Body of pancreas (tissue), 4 donors: Measurements from ENCODE around the gene UGT3A2. TPM values are rescaled to one million over a fixed set of nuclear protein-coding genes. Genes with fewer than 3 reads are reported as not detected.

Source experiments
- ATAC-seq: fragments of 150-250 bp; one replicate; pipeline ENCODE4 v1.9.1; 2016
- DNase-seq, 4 donors: peaks; one replicate each; pipeline ENCODE4 v3.0.0-alpha.2; 2019
- H3K27ac ChIP-seq, 4 donors: fragments of 200-600 bp; sonication (generic); 1 replicate in 3 of 4; 2 replicates in 1 of 4; pipeline versions ENCODE4 v1.5.1 to v1.6.1; 2016 to 2019; ENCODE audit warnings: mild to moderate bottlenecking in 1 of 4, mixed read lengths in 1 of 4, moderate library complexity in 1 of 4
- H3K27me3 ChIP-seq, 2 donors: fragments of 200-600 bp; sonication (generic); one replicate each; pipeline ENCODE4 v1.6.0; 2016; ENCODE audit warnings: mild to moderate bottlenecking in 1 of 2
- H3K36me3 ChIP-seq, 2 donors: fragments of 200-600 bp; sonication (generic); replicated peaks in 1 of 2; 2 replicates each; pipeline ENCODE4 v1.5.1; 2016; ENCODE audit warnings: low read depth in 2 of 2; ENCODE audit not compliant: insufficient read depth in 1 of 2
- H3K4me1 ChIP-seq: fragments of 200-600 bp; sonication (generic); one replicate; pipeline ENCODE4 v1.6.0; 2016
- H3K4me3 ChIP-seq, 2 donors: fragments of 200-600 bp; sonication (generic); 1 replicate in 1 of 2; 2 replicates in 1 of 2; pipeline ENCODE4 v1.5.1; 2016 to 2019
- H3K9me3 ChIP-seq, 3 donors: fragments of 200-600 bp; sonication (generic); 1 replicate in 2 of 3; 2 replicates in 1 of 3; pipeline ENCODE4 v1.5.1; 2016
- POLR2A ChIP-seq, 3 donors: fragments of 450-650 bp; IDR thresholded peaks; one replicate each; pipeline ENCODE4 v1.6.1; 2016; ENCODE audit warnings: antibody characterized with exemption in 3 of 3, mild to moderate bottlenecking in 2 of 3
- WGBS, 2 donors: methylation state at CpG; one replicate each; pipeline ENCODE4 v1.1.5; 2017; 5-methylcytosine and 5-hydroxymethylcytosine counted together
- intact Hi-C: fragments of 100-400 bp; cut with DNase I; formaldehyde crosslinking; loops from one replicate; pipeline ENCODE4 v1.15.1; 2023
- total RNA-seq, 2 donors: library from RNA; depleted of rRNA; stranded (reverse); fragments of >200 nt; gene quantifications; one replicate each; pipeline ENCODE4 v1.1.0, GENCODE V29; 2016
- TF ChIP-seq, protein P1 (sequence below), 7 experiments: fragments of 450-650 bp in 4 of 7; fragments of 200-600 bp in 3 of 7; sonication (generic) in 3 of 7; IDR thresholded peaks; one replicate each; pipeline ENCODE4 v1.5.1; 2016 to 2019; ENCODE audit warnings: antibody characterized with exemption in 7 of 7

The UGT3A2 gene
- total RNA-seq, 2 donors from 2014 or later: not detected

DNA sequence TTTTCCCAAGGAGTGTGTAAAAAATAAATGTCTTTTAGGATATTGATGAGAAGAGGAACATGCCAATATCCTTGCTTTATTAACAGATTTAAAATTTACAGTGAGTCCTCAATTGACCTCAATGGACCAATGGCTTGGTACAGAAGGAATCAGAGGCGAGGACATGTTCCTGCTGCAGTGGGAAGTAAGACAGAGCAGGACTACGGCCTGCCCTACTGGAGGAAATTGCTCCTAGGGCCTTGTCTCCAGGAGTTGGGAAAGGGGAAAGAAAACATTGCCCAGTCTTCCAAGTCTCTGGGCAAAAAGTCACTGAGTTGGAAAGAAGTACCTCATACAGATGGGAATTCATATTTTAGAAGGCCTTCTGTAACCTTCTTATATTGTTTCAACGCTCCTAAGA is 33.1 kb upstream of the UGT3A2 start:
- no peaks in the 10 kb centered on the region for H3K36me3 ChIP-seq
- H3K4me3 ChIP-seq: no peak overlapping the region
- TF ChIP-seq POLR2A (IDR thresholded peaks at IDR 0.05): no peak
- TF ChIP-seq, protein P1, sequence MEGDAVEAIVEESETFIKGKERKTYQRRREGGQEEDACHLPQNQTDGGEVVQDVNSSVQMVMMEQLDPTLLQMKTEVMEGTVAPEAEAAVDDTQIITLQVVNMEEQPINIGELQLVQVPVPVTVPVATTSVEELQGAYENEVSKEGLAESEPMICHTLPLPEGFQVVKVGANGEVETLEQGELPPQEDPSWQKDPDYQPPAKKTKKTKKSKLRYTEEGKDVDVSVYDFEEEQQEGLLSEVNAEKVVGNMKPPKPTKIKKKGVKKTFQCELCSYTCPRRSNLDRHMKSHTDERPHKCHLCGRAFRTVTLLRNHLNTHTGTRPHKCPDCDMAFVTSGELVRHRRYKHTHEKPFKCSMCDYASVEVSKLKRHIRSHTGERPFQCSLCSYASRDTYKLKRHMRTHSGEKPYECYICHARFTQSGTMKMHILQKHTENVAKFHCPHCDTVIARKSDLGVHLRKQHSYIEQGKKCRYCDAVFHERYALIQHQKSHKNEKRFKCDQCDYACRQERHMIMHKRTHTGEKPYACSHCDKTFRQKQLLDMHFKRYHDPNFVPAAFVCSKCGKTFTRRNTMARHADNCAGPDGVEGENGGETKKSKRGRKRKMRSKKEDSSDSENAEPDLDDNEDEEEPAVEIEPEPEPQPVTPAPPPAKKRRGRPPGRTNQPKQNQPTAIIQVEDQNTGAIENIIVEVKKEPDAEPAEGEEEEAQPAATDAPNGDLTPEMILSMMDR (IDR thresholded peaks at IDR 0.05): no peak
- DNase-seq: no peak
- intact Hi-C loops: no loop called here
- WGBS, 2 donors: 93% methylated on average over 3 of the region's 3 CpGs
- no peaks in the 10 kb centered on the region for H3K9me3 ChIP-seq
- H3K27me3 ChIP-seq: no peaks in the 10 kb centered on the region
- ATAC-seq: no peak
- H3K4me1 ChIP-seq: no peaks in the 10 kb centered on the region
- no peak overlapping the region for H3K27ac ChIP-seq

- ATAC-seq (no peak), DNase-seq (no peak)
- H3K27ac ChIP-seq: no peak overlapping the region
- TF ChIP-seq POLR2A (IDR thresholded peaks at IDR 0.05): no peak
- TF ChIP-seq, protein P1 (IDR thresholded peaks at IDR 0.05): no peak
- no peaks in the 10 kb centered on the region for H3K27me3 ChIP-seq
- no peak overlapping the region for H3K4me3 ChIP-seq
- no peaks in the 10 kb centered on the region for H3K9me3 ChIP-seq
- intact Hi-C loops: no loop called here
- no peaks in the 10 kb centered on the region for H3K4me1 ChIP-seq
- H3K36me3 ChIP-seq: no peaks in the 10 kb centered on the region
Observed at GRCh38 chr5:36096486-36096885, 29.8 kb upstream of the UGT3A2 start.

DNA sequence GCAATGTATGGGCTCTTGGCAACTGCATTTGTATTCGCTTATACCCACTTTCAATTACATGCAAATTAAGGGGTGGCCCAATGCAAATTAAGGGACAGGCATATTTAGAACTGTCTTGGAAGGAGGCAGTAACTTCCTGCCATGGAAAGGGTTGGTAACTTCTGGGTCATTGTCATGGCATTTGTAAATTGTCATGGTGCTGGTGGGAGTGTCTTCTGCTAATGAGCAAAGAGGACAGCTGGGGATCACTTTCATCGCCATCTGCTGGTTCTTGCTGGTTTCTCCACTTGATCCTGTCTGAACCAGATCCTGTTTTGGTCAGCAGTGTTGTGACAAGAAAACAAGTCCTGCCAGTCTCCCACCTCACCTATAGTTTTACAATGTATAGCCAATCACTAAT is 23.3 kb upstream of the UGT3A2 start:
- no peaks in the 10 kb centered on the region for H3K4me1 ChIP-seq
- TF ChIP-seq, protein P1 (IDR thresholded peaks at IDR 0.05): peak in 1 of 7 experiments; percentile 12
- no peak for TF ChIP-seq POLR2A (IDR thresholded peaks at IDR 0.05)
- no peak for ATAC-seq
- H3K27ac ChIP-seq: no peak overlapping the region
- H3K4me3 ChIP-seq: no peak overlapping the region
- intact Hi-C loops: no loop called here
- 70 to 75% methylated on average over 2 of the region's 2 CpGs for WGBS, 2 donors
- no peaks in the 10 kb centered on the region for H3K9me3 ChIP-seq
- no peaks in the 10 kb centered on the region for H3K27me3 ChIP-seq
- DNase-seq: no peak
- no peaks in the 10 kb centered on the region for H3K36me3 ChIP-seq

DNA sequence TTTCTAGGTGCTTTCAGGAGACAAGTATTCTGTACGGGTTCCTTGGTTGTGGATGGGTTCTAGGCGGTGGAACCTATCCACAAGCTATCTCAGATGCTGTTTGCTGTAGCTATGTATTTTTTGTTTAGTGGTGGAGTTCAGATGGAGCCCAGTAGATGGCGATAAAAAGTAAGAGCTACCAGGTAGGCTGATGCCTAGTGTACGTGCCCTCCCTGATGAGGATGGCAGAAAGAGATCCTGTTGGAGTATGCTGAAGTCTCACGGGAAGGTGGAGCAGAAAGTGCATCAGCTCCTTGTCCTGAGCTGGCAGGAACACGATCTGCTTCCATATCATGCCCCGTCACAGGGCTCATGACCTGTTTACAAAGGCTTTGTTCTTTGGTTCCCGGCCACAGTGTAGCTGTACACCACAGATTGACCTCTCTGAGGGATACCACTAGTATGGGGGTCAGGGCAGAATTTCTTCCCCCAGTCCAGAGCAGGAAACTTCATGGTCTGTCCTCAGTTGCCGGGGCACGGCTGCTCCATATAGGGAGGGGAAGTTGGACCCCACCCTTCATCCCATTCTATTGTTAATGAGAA is 12.6 kb upstream of the UGT3A2 start:
- Histone ChIP-seq H3K4me1 (no peaks in the 10 kb centered on the region), H3K4me3 (no peak overlapping the region), H3K9me3 (no peaks in the 10 kb centered on the region), H3K27me3 (no peaks in the 10 kb centered on the region), H3K27ac (no peak overlapping the region), H3K36me3 (no peaks in the 10 kb centered on the region)
- DNase-seq: peak; percentile 19 to 42 (median 36)
- peak; percentile 81 for ATAC-seq
- intact Hi-C loops: no loop called here
- WGBS, 2 donors: 13 to 16% methylated on average over 10 of the region's 10 CpGs
- TF ChIP-seq, protein P1 (IDR thresholded peaks at IDR 0.05): peak; percentile 36 to 65 (median 57)
- no peak for TF ChIP-seq POLR2A (IDR thresholded peaks at IDR 0.05)

- ATAC-seq (no peak), DNase-seq (no peak)
- Histone ChIP-seq H3K36me3 (no peaks in the 10 kb centered on the region), H3K27me3 (no peaks in the 10 kb centered on the region), H3K27ac (no peak overlapping the region), H3K4me1 (no peaks in the 10 kb centered on the region), H3K4me3 (no peak overlapping the region), H3K9me3 (no peaks in the 10 kb centered on the region)
- intact Hi-C loops: no loop called here
- 60 to 68% methylated on average over 10 of the region's 10 CpGs for WGBS, 2 donors
- TF ChIP-seq, protein P1 (IDR thresholded peaks at IDR 0.05): no peak
- no peak for TF ChIP-seq POLR2A (IDR thresholded peaks at IDR 0.05)
Observed at GRCh38 chr5:36078430-36078829, 11.7 kb upstream of the UGT3A2 start.
